Kidney (tissue), 14 donors: ENCODE results near the gene ARL5C. TPM values are rescaled to one million over a fixed set of nuclear protein-coding genes. Genes with fewer than 3 reads are reported as not detected.

Experiments
- DNase-seq, 5 donors: peaks; one replicate each; pipeline ENCODE4 v3.0.0-alpha.2; 2013 to 2020
- FAIRE-seq: peaks from 2 replicates; lab custom pipeline; 2012; peaks lifted over from hg19 to GRCh38; lab: Jason Lieb, UNC
- H3K27ac ChIP-seq, 2 donors: one replicate each; pipeline ENCODE4 v1.7.0; 2013; ENCODE audit warnings: low read depth in 2 of 2, low read length in 2 of 2, inconsistent platforms in 1 of 2
- H3K27me3 ChIP-seq: one replicate; pipeline ENCODE4 v1.7.1; 2013; ENCODE audit warnings: low read length, inconsistent platforms; ENCODE audit not compliant: control insufficient read depth, insufficient read depth
- H3K36me3 ChIP-seq, 3 donors: one replicate each; pipeline versions ENCODE4 v1.7.0 to v1.7.1; 2013; ENCODE audit warnings: low read length in 3 of 3, control low read depth in 1 of 3, inconsistent platforms in 1 of 3; ENCODE audit not compliant: insufficient read depth in 3 of 3, control insufficient read depth in 2 of 3
- H3K4me1 ChIP-seq, 3 donors: one replicate each; pipeline versions ENCODE4 v1.7.0 to v1.7.1; 2013; ENCODE audit warnings: low read length in 3 of 3, inconsistent platforms in 1 of 3, low read depth in 1 of 3; ENCODE audit not compliant: control insufficient read depth in 2 of 3, insufficient read depth in 2 of 3
- H3K4me3 ChIP-seq, 3 donors: one replicate each; pipeline versions ENCODE4 v1.7.0 to v1.8.1; 2013; ENCODE audit warnings: low read length in 3 of 3, control low read depth in 1 of 3, inconsistent platforms in 1 of 3
- H3K9ac ChIP-seq, 3 donors: one replicate each; pipeline versions ENCODE4 v1.7.0 to v1.7.1; 2013; ENCODE audit warnings: low read length in 3 of 3, control low read depth in 1 of 3, inconsistent platforms in 1 of 3
- H3K9me3 ChIP-seq, 3 donors: one replicate each; pipeline versions ENCODE4 v1.7.0 to v1.7.1; 2013; ENCODE audit warnings: low read length in 3 of 3, control low read depth in 1 of 3, inconsistent platforms in 1 of 3; ENCODE audit not compliant: control insufficient read depth in 2 of 3, insufficient read depth in 1 of 3
- CTCF ChIP-seq: IDR thresholded peaks from 3 replicates; pipeline ENCODE4 v1.5.1; 2012; ENCODE audit warnings: mild to moderate bottlenecking, moderate library complexity, borderline replicate concordance; ENCODE audit not compliant: insufficient read depth; ENCODE audit errors: extremely low read depth
- intact Hi-C: fragments of 100-400 bp; cut with DNase I; formaldehyde crosslinking; loops from one replicate; pipeline ENCODE4 v1.11.1; 2022
- polyA plus RNA-seq: library from polyadenylated mRNA; stranded (reverse); fragments of 350-450 nt; fragmentation: Illumina TruSeq; extraction: RNeasy Lipid Tissue Mini Kit (QIAGEN cat#74804); gene quantifications from one replicate; pipeline ENCODE4 v1.2.3, GENCODE V29; 2014; ENCODE audit warnings: low read depth, low replicate concordance; ENCODE audit not compliant: insufficient read depth
- total RNA-seq: library from RNA; stranded (reverse); fragmentation: NEBNext Ultra II Directional; extraction: Animal tissue kit (Norgen Biotek cat#: 25700); gene quantifications from one replicate; pipeline ENCODE4 v1.2.1, GENCODE V29; 2021
- donor health status: control.
- donor health status: control.
- donor health status: control.
- donor health status: control.
- donor health status: control.
- donor health status: DM: yes; HTN: yes; CAD: no.
- donor health status: Normal renal cell carcinoma (clear cell type).

ARL5C gene
- total and polyA plus RNA-seq, 2 donors from 2014 or later = not detected

GRCh38 chr17:39170558-39170957 is 4.6 kb upstream of the ARL5C start:
- H3K4me1 ChIP-seq = no peaks in the 10 kb centered on the region
- no peak for TF ChIP-seq CTCF
- H3K4me3 ChIP-seq = no peak overlapping the region
- H3K27ac ChIP-seq = no peak overlapping the region
- no peak for DNase-seq
- H3K9me3 ChIP-seq = no peaks in the 10 kb centered on the region
- FAIRE-seq = no peak
- no peaks in the 10 kb centered on the region for H3K36me3 ChIP-seq
- intact Hi-C loops = no loop called here
- H3K27me3 ChIP-seq = no peaks in the 10 kb centered on the region
- H3K9ac ChIP-seq = no peak overlapping the region

GRCh38 chr17:39170109-39170508 is 4.1 kb upstream of the ARL5C start:
- Histone ChIP-seq H3K9ac (no peak overlapping the region), H3K27me3 (no peaks in the 10 kb centered on the region), H3K36me3 (no peaks in the 10 kb centered on the region), H3K9me3 (no peaks in the 10 kb centered on the region), H3K4me1 (peaks cover 0 to 3% (median 0%) of the 10 kb centered on the region in 3 donors), H3K27ac (no peak overlapping the region), H3K4me3 (no peak overlapping the region)
- FAIRE-seq (no peak), DNase-seq (no peak)
- intact Hi-C loops = no loop called here
- no peak for TF ChIP-seq CTCF

- intact Hi-C loops = no loop called here
- no peak overlapping the region for H3K27ac ChIP-seq
- FAIRE-seq = no peak
Measured at GRCh38 chr17:39169518-39169917, 3.6 kb upstream of the ARL5C start.

More at GRCh38 chr17:39169518-39169917, 3.6 kb upstream of the ARL5C start:
- H3K27me3 ChIP-seq = no peaks in the 10 kb centered on the region
- H3K4me3 ChIP-seq = no peak overlapping the region
- no peaks in the 10 kb centered on the region for H3K9me3 ChIP-seq
- DNase-seq = no peak
- no peaks in the 10 kb centered on the region for H3K36me3 ChIP-seq
- H3K9ac ChIP-seq = no peak overlapping the region
- TF ChIP-seq CTCF = no peak
- H3K4me1 ChIP-seq = peaks cover 0 to 8% (median 0%) of the 10 kb centered on the region in 3 donors
